H1 (cell line): Measurements from ENCODE around the gene SLFN5. TPM values are rescaled to one million over a fixed set of nuclear protein-coding genes. Genes with fewer than 3 reads are reported as not detected.

Source experiments
- CTCF ChIA-PET: fragments of 300-600 bp; sonication (Branson Sonifier 250); formaldehyde crosslinking; loops from one replicate; lab custom pipeline; 2021; ENCODE audit not compliant: partially characterized antibody; lab: Charles Lee
- POLR2A ChIA-PET: fragments of 300-600 bp; sonication (Branson Sonifier 250); formaldehyde crosslinking; loops from one replicate; lab custom pipeline; 2021; ENCODE audit warnings: inconsistent platforms; ENCODE audit not compliant: partially characterized antibody; lab: Charles Lee
- DNase-seq, 2 experiments: peaks; one replicate each; pipeline versions ENCODE4 v3.0.0 to v3.0.0-alpha.2; 2010 to 2022; ENCODE audit warnings: low spot score in 2 of 2, low read depth in 1 of 2, mixed read lengths in 1 of 2
- FAIRE-seq: peaks from 2 replicates; lab custom pipeline; 2011; peaks lifted over from hg19 to GRCh38; lab: Jason Lieb, UNC
- H2AFZ ChIP-seq: 2 replicates; pipeline ENCODE4 v1.8.1; 2012; ENCODE audit warnings: low read length, inconsistent platforms
- H2AK5ac ChIP-seq: 2 replicates; pipeline ENCODE4 v1.6.1; 2013; ENCODE audit warnings: low read depth, low read length
- H2BK120ac ChIP-seq: replicated peaks from 2 replicates; pipeline ENCODE3; 2013; ENCODE audit warnings: low read depth, low read length, inconsistent platforms
- H2BK12ac ChIP-seq: 2 replicates; pipeline ENCODE4 v1.6.1; 2013; ENCODE audit warnings: low read depth, low read length
- H2BK15ac ChIP-seq: 2 replicates; pipeline ENCODE4 v1.6.1; 2013; ENCODE audit warnings: low read length
- H2BK20ac ChIP-seq: 2 replicates; pipeline ENCODE4 v1.6.1; 2013; ENCODE audit warnings: low read length
- H2BK5ac ChIP-seq: 2 replicates; pipeline ENCODE4 v1.6.1; 2013; ENCODE audit warnings: low read depth, low read length
- H3K14ac ChIP-seq: 2 replicates; pipeline ENCODE4 v1.6.1; 2013; ENCODE audit warnings: inconsistent platforms; ENCODE audit not compliant: insufficient read length
- H3K18ac ChIP-seq: 2 replicates; pipeline ENCODE4 v1.6.1; 2013; ENCODE audit warnings: low read length; ENCODE audit errors: extremely low read depth
- H3K23ac ChIP-seq: 2 replicates; pipeline ENCODE4 v1.6.1; 2013; ENCODE audit warnings: inconsistent platforms; ENCODE audit not compliant: insufficient read length
- H3K23me2 ChIP-seq: 2 replicates; pipeline ENCODE4 v1.6.1; 2013; ENCODE audit warnings: low read depth, low read length
- H3K27ac ChIP-seq: 2 replicates; pipeline ENCODE4 v1.6.1; 2011; ENCODE audit warnings: low read depth, low read length, inconsistent platforms
- H3K27me3 ChIP-seq, 4 experiments: replicated peaks in 1 of 4; 1 replicate in 1 of 4; 2 replicates in 3 of 4; pipeline versions ENCODE4 v1.6.1 to v1.8.1; 2011 to 2013; ENCODE audit warnings: low read length in 3 of 4, mild to moderate bottlenecking in 3 of 4, inconsistent platforms in 2 of 4, mixed read lengths in 2 of 4, moderate library complexity in 1 of 4; ENCODE audit not compliant: control insufficient read depth in 3 of 4, insufficient read depth in 3 of 4; ENCODE audit errors: extremely low read depth in 1 of 4
- H3K36me3 ChIP-seq, 4 experiments: 2 replicates each; pipeline versions ENCODE4 v1.6.1 to v1.8.1; 2011 to 2013; ENCODE audit warnings: mild to moderate bottlenecking in 4 of 4, low read length in 3 of 4, moderate library complexity in 2 of 4, control low read depth in 1 of 4, inconsistent platforms in 1 of 4; ENCODE audit not compliant: insufficient read depth in 4 of 4, control insufficient read depth in 2 of 4
- H3K4ac ChIP-seq: replicated peaks from 2 replicates; pipeline ENCODE3; 2013; ENCODE audit warnings: low read length, low read depth, mixed read lengths, inconsistent platforms; ENCODE audit not compliant: insufficient read length
- H3K4me1 ChIP-seq, 4 experiments: replicated peaks in 1 of 4; 1 replicate in 1 of 4; 2 replicates in 3 of 4; pipeline versions ENCODE4 v1.6.1 to v1.8.1; 2011 to 2013; ENCODE audit warnings: low read length in 3 of 4, inconsistent platforms in 2 of 4, mixed read lengths in 1 of 4; ENCODE audit not compliant: insufficient read depth in 4 of 4, control insufficient read depth in 3 of 4
- H3K4me2 ChIP-seq, 2 experiments: 2 replicates each; pipeline versions ENCODE4 v1.6.1 to v1.8.1; 2011 to 2013; ENCODE audit warnings: low read depth in 2 of 2, low read length in 2 of 2, control low read depth in 1 of 2, inconsistent platforms in 1 of 2, mild to moderate bottlenecking in 1 of 2; ENCODE audit not compliant: insufficient read depth in 1 of 2
- H3K4me3 ChIP-seq, 4 experiments: fragments of 200-600, 300-600 bp in 1 of 4; sonication (generic), shearing (Covaris generic), sonication (Bioruptor Twin) in 1 of 4; 2 replicates each; pipeline versions ENCODE4 v1.5.1 to v1.8.1; 2011 to 2016; ENCODE audit warnings: low read length in 4 of 4, low read depth in 3 of 4, control low read depth in 2 of 4, inconsistent platforms in 2 of 4, mild to moderate bottlenecking in 2 of 4, mixed read lengths in 1 of 4, moderate library complexity in 1 of 4; ENCODE audit not compliant: insufficient read depth in 2 of 4; ENCODE audit errors: extremely low read depth in 1 of 4
- H3K56ac ChIP-seq: replicated peaks from 2 replicates; pipeline ENCODE3; 2013; ENCODE audit warnings: low read depth, mild to moderate bottlenecking, mixed read lengths, low read length, inconsistent platforms; ENCODE audit not compliant: insufficient read length
- H3K79me1 ChIP-seq: 2 replicates; pipeline ENCODE4 v1.6.1; 2013; ENCODE audit warnings: low read depth, low read length, control low read depth
- H3K79me2 ChIP-seq, 2 experiments: 2 replicates each; pipeline versions ENCODE4 v1.6.1 to v1.8.1; 2012 to 2013; ENCODE audit warnings: low read length in 2 of 2, mild to moderate bottlenecking in 2 of 2, inconsistent platforms in 1 of 2; ENCODE audit not compliant: insufficient read depth in 2 of 2, control insufficient read depth in 1 of 2
- H3K9ac ChIP-seq, 4 experiments: replicated peaks in 1 of 4; 1 replicate in 1 of 4; 2 replicates in 3 of 4; pipeline versions ENCODE4 v1.6.1 to v1.8.1; 2011 to 2013; ENCODE audit warnings: low read depth in 3 of 4, low read length in 3 of 4, control low read depth in 2 of 4, mild to moderate bottlenecking in 2 of 4, moderate library complexity in 2 of 4, inconsistent platforms in 1 of 4; ENCODE audit errors: extremely low read depth in 1 of 4
- H3K9me3 ChIP-seq, 2 experiments: 2 replicates each; pipeline versions ENCODE4 v1.6.1 to v1.8.1; 2012 to 2013; ENCODE audit warnings: mild to moderate bottlenecking in 2 of 2, moderate library complexity in 2 of 2, control low read depth in 1 of 2, inconsistent platforms in 1 of 2, low read depth in 1 of 2, low read length in 1 of 2, mixed read lengths in 1 of 2; ENCODE audit not compliant: insufficient read depth in 2 of 2
- H4K20me1 ChIP-seq, 2 experiments: replicated peaks in 1 of 2; 2 replicates each; pipeline versions ENCODE3 to v1.8.1; 2011 to 2013; ENCODE audit warnings: inconsistent platforms in 2 of 2, low read length in 2 of 2, mild to moderate bottlenecking in 1 of 2; ENCODE audit not compliant: insufficient read depth in 2 of 2, control insufficient read depth in 1 of 2
- H4K5ac ChIP-seq: 2 replicates; pipeline ENCODE4 v1.6.1; 2013; ENCODE audit warnings: low read length, low read depth, mixed read lengths, inconsistent platforms; ENCODE audit not compliant: insufficient read length
- H4K8ac ChIP-seq: 2 replicates; pipeline ENCODE4 v1.8.0; 2013; ENCODE audit warnings: mild to moderate bottlenecking, moderate library complexity, low read length, inconsistent platforms; ENCODE audit not compliant: insufficient read depth; ENCODE audit errors: extremely low read depth
- H4K91ac ChIP-seq: replicated peaks from 2 replicates; pipeline ENCODE3; 2013; ENCODE audit warnings: low read length, mixed read lengths, inconsistent platforms; ENCODE audit not compliant: insufficient read length
- BCL11A ChIP-seq, 2 experiments: IDR thresholded peaks; one replicate each; pipeline ENCODE4 v1.6.1; 2011; ENCODE audit warnings: low read depth in 2 of 2, low read length in 2 of 2, mild to moderate bottlenecking in 2 of 2
- CREB1 ChIP-seq: IDR thresholded peaks from 2 replicates; pipeline ENCODE4 v1.6.1; 2012; ENCODE audit warnings: inconsistent platforms
- CTCF ChIP-seq, 3 experiments: IDR thresholded peaks; 1 replicate in 2 of 3; 2 replicates in 1 of 3; pipeline versions ENCODE4 v1.5.1 to v1.6.1; 2011; ENCODE audit warnings: low read length in 3 of 3, mild to moderate bottlenecking in 3 of 3, inconsistent platforms in 2 of 3, low read depth in 1 of 3, moderate library complexity in 1 of 3; ENCODE audit not compliant: insufficient read depth in 1 of 3; ENCODE audit errors: control extremely low read depth in 1 of 3
- EGR1 ChIP-seq: IDR thresholded peaks from 2 replicates; pipeline ENCODE4 v1.6.1; 2011; ENCODE audit warnings: low read depth, low read length, borderline replicate concordance
- GABPA ChIP-seq: IDR thresholded peaks from 2 replicates; pipeline ENCODE4 v1.6.1; 2011; ENCODE audit warnings: mild to moderate bottlenecking, low read length, moderate library complexity, borderline replicate concordance; ENCODE audit not compliant: insufficient read depth
- PHF8 ChIP-seq: fragments of 200-600 bp; sonication (generic); conservative IDR thresholded peaks from 2 replicates; pipeline ENCODE4 v1.7.1; 2012; ENCODE audit warnings: low read depth, mild to moderate bottlenecking, inconsistent platforms, low read length, moderate library complexity
- RNF2 ChIP-seq: fragments of 200-900, 300-1000 bp; sonication (generic); IDR thresholded peaks from 2 replicates; pipeline ENCODE4 v1.7.1; 2016; ENCODE audit warnings: borderline replicate concordance, low read depth, mild to moderate bottlenecking, antibody characterized with exemption, low read length; ENCODE audit not compliant: poor library complexity, severe bottlenecking; ENCODE audit errors: missing control alignments
- SIRT6 ChIP-seq: IDR thresholded peaks from one replicate; pipeline ENCODE4 v1.7.1; 2012; ENCODE audit warnings: low read length, inconsistent platforms
- SP1 ChIP-seq: IDR thresholded peaks from 2 replicates; pipeline ENCODE4 v1.6.1; 2011; ENCODE audit warnings: low read depth, low read length
- TBP ChIP-seq: IDR thresholded peaks from 2 replicates; pipeline ENCODE4 v1.6.1; 2011; ENCODE audit warnings: low read depth, low read length, improper control_type of control experiment
- TCF12 ChIP-seq: IDR thresholded peaks from 2 replicates; pipeline ENCODE4 v1.6.1; 2011; ENCODE audit warnings: low read depth, mild to moderate bottlenecking, low read length
- YY1 ChIP-seq: IDR thresholded peaks from 2 replicates; pipeline ENCODE4 v1.6.1; 2011; ENCODE audit warnings: low read depth, mild to moderate bottlenecking, low read length
- ZNF274 ChIP-seq: IDR thresholded peaks from 2 replicates; pipeline ENCODE4 v1.7.0; 2012; ENCODE audit warnings: low read length, borderline replicate concordance; ENCODE audit errors: extremely low read depth
- WGBS, 2 experiments: shearing (Covaris generic) in 1 of 2; methylation state at CpG; one replicate each; pipeline versions ENCODE4 v1.1.6 to v1.1.7; 2013 to 2015; ENCODE audit warnings: low lambda C conversion rate in 2 of 2, mixed read lengths in 2 of 2, inconsistent platforms in 1 of 2, low coverage in 1 of 2, missing lambda C conversion rate in 1 of 2; ENCODE audit not compliant: insufficient replicate concordance in 2 of 2, insufficient coverage in 1 of 2, insufficient read length in 1 of 2; ENCODE audit errors: extremely low coverage in 1 of 2, missing lambda C conversion rate in 1 of 2; 5-methylcytosine and 5-hydroxymethylcytosine counted together
- polyA plus RNA-seq, 7 experiments: library from polyadenylated mRNA; depleted of rRNA in 3 of 7; stranded (reverse) in 5 of 7; unstranded in 2 of 7; fragments of >200 nt in 5 of 7; fragments of 200-250 nt in 2 of 7; gene quantifications; 1 replicate in 5 of 7; 2 replicates in 1 of 7; 4 replicates in 1 of 7; pipeline versions ENCODE4 v1.2.1 to v1.2.3, GENCODE V29; 2011 to 2013; ENCODE audit warnings: missing spikeins in 2 of 7, mixed read lengths in 2 of 7
- total RNA-seq: library from RNA; stranded (reverse); fragmentation: NEBNext Ultra II Directional; extraction: Animal tissue kit (Norgen Biotek cat#: 25700); gene quantifications from 2 replicates; pipeline ENCODE4 v1.2.1, GENCODE V29; 2021

Gene SLFN5
- total and polyA plus RNA-seq, 2 of the 8 experiments (the other 6 are each of a cell fraction or from before 2014, with no cell fraction given) = 0.86 to 3.0 TPM

GRCh38 chr17:35217107-35217506 lies 25.8 kb upstream of the SLFN5 start:
- H3K23ac ChIP-seq = no peak overlapping the region
- H3K4me1 ChIP-seq = no peaks in the 10 kb centered on the region
- no peak overlapping the region for H3K4ac ChIP-seq
- H3K79me1 ChIP-seq = no peaks in the 10 kb centered on the region
- no peaks in the 10 kb centered on the region for H4K20me1 ChIP-seq
- no peak overlapping the region for H3K27ac ChIP-seq
- no peak overlapping the region for H2BK120ac ChIP-seq
- H3K79me2 ChIP-seq = no peaks in the 10 kb centered on the region
- ChIA-PET CTCF (no interaction called here), POLR2A (no interaction called here)
- H4K5ac ChIP-seq = no peak overlapping the region
- no peaks in the 10 kb centered on the region for H3K23me2 ChIP-seq
- FAIRE-seq = no peak
- no peak overlapping the region for H4K8ac ChIP-seq
- no peaks in the 10 kb centered on the region for H3K27me3 ChIP-seq
- no peak overlapping the region for H3K9ac ChIP-seq
- H3K36me3 ChIP-seq = no peaks in the 10 kb centered on the region
- no peak overlapping the region for H2BK12ac ChIP-seq
- WGBS, 2 experiments = 85% methylated on average over 5 of the region's 5 CpGs; no CpG with 5 or more reads in 1 of the 2 experiments
- no peaks in the 10 kb centered on the region for H3K9me3 ChIP-seq
- no peak overlapping the region for H2BK15ac ChIP-seq
- no peak overlapping the region for H3K14ac ChIP-seq
- H4K91ac ChIP-seq = no peak overlapping the region
- H2AK5ac ChIP-seq = no peak overlapping the region
- H2BK20ac ChIP-seq = no peak overlapping the region
- H3K56ac ChIP-seq = no peak overlapping the region
- no peak for DNase-seq
- no peak overlapping the region for H2BK5ac ChIP-seq
- H3K18ac ChIP-seq = no peak overlapping the region
- H2AFZ ChIP-seq = no peak overlapping the region
- no peak overlapping the region for H3K4me3 ChIP-seq
- no peak overlapping the region for H3K4me2 ChIP-seq
- no peak for TF ChIP-seq GABPA
- no peak for TF ChIP-seq TCF12
- no peak for TF ChIP-seq ZNF274
- TF ChIP-seq SP1 = no peak
- TF ChIP-seq PHF8 = no peak
- TF ChIP-seq YY1 = no peak
- no peak for TF ChIP-seq CREB1
- TF ChIP-seq RNF2 = no peak
- no peak for TF ChIP-seq BCL11A (IDR thresholded peaks at IDR 0.05; ENCODE audit: low read depth in 2 of 2, low read length in 2 of 2)
- TF ChIP-seq CTCF (IDR thresholded peaks at IDR 0.05; ENCODE audit: control extremely low read depth in 1 of 3, insufficient read depth in 1 of 3, low read depth in 1 of 3, low read length in 3 of 3) = no peak
- TF ChIP-seq TBP = no peak
- TF ChIP-seq EGR1 = no peak
- no peak for TF ChIP-seq SIRT6
